IPS-18a (cell line): ENCODE results near the gene FAM240A.

Source experiments
- H3K27ac ChIP-seq: one replicate; pipeline ENCODE4 v1.5.1; 2013; ENCODE audit warnings: low read length
- H3K27me3 ChIP-seq: one replicate; pipeline ENCODE4 v1.6.1; 2013; ENCODE audit warnings: mild to moderate bottlenecking, low read length; ENCODE audit not compliant: control insufficient read depth, insufficient read depth
- H3K36me3 ChIP-seq: one replicate; pipeline ENCODE4 v1.6.1; 2013; ENCODE audit warnings: low read depth, low read length; ENCODE audit not compliant: control insufficient read depth
- H3K4me1 ChIP-seq: one replicate; pipeline ENCODE4 v1.6.1; 2013; ENCODE audit warnings: low read depth, low read length; ENCODE audit not compliant: control insufficient read depth
- H3K4me3 ChIP-seq: one replicate; pipeline ENCODE4 v1.5.1; 2013; ENCODE audit warnings: low read length
- H3K9ac ChIP-seq: one replicate; pipeline ENCODE4 v1.6.1; 2013; ENCODE audit warnings: mild to moderate bottlenecking, low read length, moderate library complexity
- H3K9me3 ChIP-seq: one replicate; pipeline ENCODE4 v1.6.1; 2013; ENCODE audit warnings: low read depth, low read length; ENCODE audit not compliant: control insufficient read depth

The FAM240A gene

GRCh38 chr3:46667061-46667621 is 54.8 kb downstream of the FAM240A start:
- H3K4me3 ChIP-seq = no peak overlapping the region

GRCh38 chr3:46667657-46668056 is 55.3 kb downstream of the FAM240A start:
- no peaks in the 10 kb centered on the region for H3K36me3 ChIP-seq

More at GRCh38 chr3:46667061-46667621, 54.8 kb downstream of the FAM240A start:
- Histone ChIP-seq H3K27me3 (no peaks in the 10 kb centered on the region), H3K36me3 (no peaks in the 10 kb centered on the region), H3K9ac (no peak overlapping the region), H3K27ac (no peak overlapping the region), H3K4me1 (peaks cover 6% of the 10 kb centered on the region), H3K9me3 (no peaks in the 10 kb centered on the region)

GRCh38 chr3:46668116-46668515 is 55.8 kb downstream of the FAM240A start:
- Histone ChIP-seq H3K9ac (no peak overlapping the region), H3K27me3 (no peaks in the 10 kb centered on the region), H3K36me3 (no peaks in the 10 kb centered on the region), H3K4me1 (no peaks in the 10 kb centered on the region), H3K4me3 (no peak overlapping the region), H3K27ac (no peak overlapping the region), H3K9me3 (no peaks in the 10 kb centered on the region)

More at GRCh38 chr3:46667657-46668056, 55.3 kb downstream of the FAM240A start:
- Histone ChIP-seq H3K9me3 (no peaks in the 10 kb centered on the region), H3K9ac (no peak overlapping the region), H3K27ac (no peak overlapping the region), H3K4me3 (no peak overlapping the region), H3K27me3 (no peaks in the 10 kb centered on the region), H3K4me1 (peaks cover under 1% of the 10 kb centered on the region)

GRCh38 chr3:46668591-46668990 is 56.3 kb downstream of the FAM240A start:
- Histone ChIP-seq H3K9ac (no peak overlapping the region), H3K9me3 (no peaks in the 10 kb centered on the region), H3K27me3 (no peaks in the 10 kb centered on the region), H3K4me1 (no peaks in the 10 kb centered on the region), H3K36me3 (no peaks in the 10 kb centered on the region), H3K4me3 (no peak overlapping the region), H3K27ac (no peak overlapping the region)

GRCh38 chr3:46669191-46669999 is 57.1 kb downstream of the FAM240A start:
- no peak overlapping the region for H3K9ac ChIP-seq
- H3K27me3 ChIP-seq = no peaks in the 10 kb centered on the region
- H3K36me3 ChIP-seq = no peaks in the 10 kb centered on the region
- H3K9me3 ChIP-seq = no peaks in the 10 kb centered on the region
- H3K27ac ChIP-seq = no peak overlapping the region
- no peaks in the 10 kb centered on the region for H3K4me1 ChIP-seq
- H3K4me3 ChIP-seq = no peak overlapping the region

- H3K27ac ChIP-seq = no peak overlapping the region
- H3K9me3 ChIP-seq = no peaks in the 10 kb centered on the region
Measured at GRCh38 chr3:46670000-46670890, 57.9 kb downstream of the FAM240A start.

GRCh38 chr3:46670891-46671427 is 58.6 kb downstream of the FAM240A start:
- H3K36me3 ChIP-seq = no peaks in the 10 kb centered on the region
- H3K9ac ChIP-seq = no peak overlapping the region
- H3K9me3 ChIP-seq = no peaks in the 10 kb centered on the region
- no peak overlapping the region for H3K4me3 ChIP-seq
- no peak overlapping the region for H3K27ac ChIP-seq
- no peaks in the 10 kb centered on the region for H3K27me3 ChIP-seq
- no peaks in the 10 kb centered on the region for H3K4me1 ChIP-seq

More at GRCh38 chr3:46670000-46670890, 57.9 kb downstream of the FAM240A start:
- H3K27me3 ChIP-seq = no peaks in the 10 kb centered on the region
- no peaks in the 10 kb centered on the region for H3K36me3 ChIP-seq
- H3K9ac ChIP-seq = no peak overlapping the region
- no peaks in the 10 kb centered on the region for H3K4me1 ChIP-seq
- no peak overlapping the region for H3K4me3 ChIP-seq

- no peak overlapping the region for H3K9ac ChIP-seq
- no peaks in the 10 kb centered on the region for H3K9me3 ChIP-seq
- no peaks in the 10 kb centered on the region for H3K36me3 ChIP-seq
- no peak overlapping the region for H3K27ac ChIP-seq
- no peak overlapping the region for H3K4me3 ChIP-seq
- no peaks in the 10 kb centered on the region for H3K4me1 ChIP-seq
- no peaks in the 10 kb centered on the region for H3K27me3 ChIP-seq
Measured at GRCh38 chr3:46671541-46672348, 59.4 kb downstream of the FAM240A start.

GRCh38 chr3:46672349-46672695 is 60.0 kb downstream of the FAM240A start:
- no peaks in the 10 kb centered on the region for H3K4me1 ChIP-seq
- H3K27me3 ChIP-seq = no peaks in the 10 kb centered on the region
- no peak overlapping the region for H3K9ac ChIP-seq
- no peaks in the 10 kb centered on the region for H3K36me3 ChIP-seq
- no peak overlapping the region for H3K27ac ChIP-seq
- no peaks in the 10 kb centered on the region for H3K9me3 ChIP-seq
- H3K4me3 ChIP-seq = no peak overlapping the region

GRCh38 chr3:46673151-46674030 is 61.1 kb downstream of the FAM240A start:
- Histone ChIP-seq H3K9ac (no peak overlapping the region), H3K27me3 (no peaks in the 10 kb centered on the region), H3K27ac (no peak overlapping the region), H3K4me3 (no peak overlapping the region), H3K9me3 (no peaks in the 10 kb centered on the region), H3K36me3 (no peaks in the 10 kb centered on the region), H3K4me1 (no peaks in the 10 kb centered on the region)
